ENCODE measurements around the gene DNAJA4.

GRCh38 chr15:78233496-78233895 lies 30.9 kb upstream of the DNAJA4 start:
- no peak for TF ChIP-seq CTCF (conservative IDR thresholded peaks at IDR 0.05; ENCODE audit: low read length)
- no peak for TF ChIP-seq EZH2phosphoT487 (IDR thresholded peaks at IDR 0.05; ENCODE audit: borderline replicate concordance, low read depth, low read length)
